H1 (cell line): Measurements from ENCODE around the gene NEDD4L. TPM values are rescaled to one million over a fixed set of nuclear protein-coding genes. Genes with fewer than 3 reads are reported as not detected.

ENCODE experiments used
- CTCF ChIA-PET: fragments of 300-600 bp; sonication (Branson Sonifier 250); formaldehyde crosslinking; loops from one replicate; lab custom pipeline; 2021; ENCODE audit not compliant: partially characterized antibody; lab: Charles Lee
- POLR2A ChIA-PET: fragments of 300-600 bp; sonication (Branson Sonifier 250); formaldehyde crosslinking; loops from one replicate; lab custom pipeline; 2021; ENCODE audit warnings: inconsistent platforms; ENCODE audit not compliant: partially characterized antibody; lab: Charles Lee
- DNase-seq, 2 experiments: peaks; one replicate each; pipeline versions ENCODE4 v3.0.0 to v3.0.0-alpha.2; 2010 to 2022; ENCODE audit warnings: low spot score in 2 of 2, low read depth in 1 of 2, mixed read lengths in 1 of 2
- FAIRE-seq: peaks from 2 replicates; lab custom pipeline; 2011; peaks lifted over from hg19 to GRCh38; lab: Jason Lieb, UNC
- H2AFZ ChIP-seq: 2 replicates; pipeline ENCODE4 v1.8.1; 2012; ENCODE audit warnings: low read length, inconsistent platforms
- H2AK5ac ChIP-seq: 2 replicates; pipeline ENCODE4 v1.6.1; 2013; ENCODE audit warnings: low read depth, low read length
- H2BK120ac ChIP-seq: replicated peaks from 2 replicates; pipeline ENCODE3; 2013; ENCODE audit warnings: low read depth, low read length, inconsistent platforms
- H2BK12ac ChIP-seq: 2 replicates; pipeline ENCODE4 v1.6.1; 2013; ENCODE audit warnings: low read depth, low read length
- H2BK15ac ChIP-seq: 2 replicates; pipeline ENCODE4 v1.6.1; 2013; ENCODE audit warnings: low read length
- H2BK20ac ChIP-seq: 2 replicates; pipeline ENCODE4 v1.6.1; 2013; ENCODE audit warnings: low read length
- H2BK5ac ChIP-seq: 2 replicates; pipeline ENCODE4 v1.6.1; 2013; ENCODE audit warnings: low read depth, low read length
- H3K14ac ChIP-seq: 2 replicates; pipeline ENCODE4 v1.6.1; 2013; ENCODE audit warnings: inconsistent platforms; ENCODE audit not compliant: insufficient read length
- H3K18ac ChIP-seq: 2 replicates; pipeline ENCODE4 v1.6.1; 2013; ENCODE audit warnings: low read length; ENCODE audit errors: extremely low read depth
- H3K23ac ChIP-seq: 2 replicates; pipeline ENCODE4 v1.6.1; 2013; ENCODE audit warnings: inconsistent platforms; ENCODE audit not compliant: insufficient read length
- H3K23me2 ChIP-seq: 2 replicates; pipeline ENCODE4 v1.6.1; 2013; ENCODE audit warnings: low read depth, low read length
- H3K27ac ChIP-seq: 2 replicates; pipeline ENCODE4 v1.6.1; 2011; ENCODE audit warnings: low read depth, low read length, inconsistent platforms
- H3K27me3 ChIP-seq, 4 experiments: replicated peaks in 1 of 4; 1 replicate in 1 of 4; 2 replicates in 3 of 4; pipeline versions ENCODE4 v1.6.1 to v1.8.1; 2011 to 2013; ENCODE audit warnings: low read length in 3 of 4, mild to moderate bottlenecking in 3 of 4, inconsistent platforms in 2 of 4, mixed read lengths in 2 of 4, moderate library complexity in 1 of 4; ENCODE audit not compliant: control insufficient read depth in 3 of 4, insufficient read depth in 3 of 4; ENCODE audit errors: extremely low read depth in 1 of 4
- H3K36me3 ChIP-seq, 4 experiments: 2 replicates each; pipeline versions ENCODE4 v1.6.1 to v1.8.1; 2011 to 2013; ENCODE audit warnings: mild to moderate bottlenecking in 4 of 4, low read length in 3 of 4, moderate library complexity in 2 of 4, control low read depth in 1 of 4, inconsistent platforms in 1 of 4; ENCODE audit not compliant: insufficient read depth in 4 of 4, control insufficient read depth in 2 of 4
- H3K4ac ChIP-seq: replicated peaks from 2 replicates; pipeline ENCODE3; 2013; ENCODE audit warnings: low read length, low read depth, mixed read lengths, inconsistent platforms; ENCODE audit not compliant: insufficient read length
- H3K4me1 ChIP-seq, 4 experiments: replicated peaks in 1 of 4; 1 replicate in 1 of 4; 2 replicates in 3 of 4; pipeline versions ENCODE4 v1.6.1 to v1.8.1; 2011 to 2013; ENCODE audit warnings: low read length in 3 of 4, inconsistent platforms in 2 of 4, mixed read lengths in 1 of 4; ENCODE audit not compliant: insufficient read depth in 4 of 4, control insufficient read depth in 3 of 4
- H3K4me2 ChIP-seq, 2 experiments: 2 replicates each; pipeline versions ENCODE4 v1.6.1 to v1.8.1; 2011 to 2013; ENCODE audit warnings: low read depth in 2 of 2, low read length in 2 of 2, control low read depth in 1 of 2, inconsistent platforms in 1 of 2, mild to moderate bottlenecking in 1 of 2; ENCODE audit not compliant: insufficient read depth in 1 of 2
- H3K4me3 ChIP-seq, 4 experiments: fragments of 200-600, 300-600 bp in 1 of 4; sonication (generic), shearing (Covaris generic), sonication (Bioruptor Twin) in 1 of 4; 2 replicates each; pipeline versions ENCODE4 v1.5.1 to v1.8.1; 2011 to 2016; ENCODE audit warnings: low read length in 4 of 4, low read depth in 3 of 4, control low read depth in 2 of 4, inconsistent platforms in 2 of 4, mild to moderate bottlenecking in 2 of 4, mixed read lengths in 1 of 4, moderate library complexity in 1 of 4; ENCODE audit not compliant: insufficient read depth in 2 of 4; ENCODE audit errors: extremely low read depth in 1 of 4
- H3K56ac ChIP-seq: replicated peaks from 2 replicates; pipeline ENCODE3; 2013; ENCODE audit warnings: low read depth, mild to moderate bottlenecking, mixed read lengths, low read length, inconsistent platforms; ENCODE audit not compliant: insufficient read length
- H3K79me1 ChIP-seq: 2 replicates; pipeline ENCODE4 v1.6.1; 2013; ENCODE audit warnings: low read depth, low read length, control low read depth
- H3K79me2 ChIP-seq, 2 experiments: 2 replicates each; pipeline versions ENCODE4 v1.6.1 to v1.8.1; 2012 to 2013; ENCODE audit warnings: low read length in 2 of 2, mild to moderate bottlenecking in 2 of 2, inconsistent platforms in 1 of 2; ENCODE audit not compliant: insufficient read depth in 2 of 2, control insufficient read depth in 1 of 2
- H3K9ac ChIP-seq, 4 experiments: replicated peaks in 1 of 4; 1 replicate in 1 of 4; 2 replicates in 3 of 4; pipeline versions ENCODE4 v1.6.1 to v1.8.1; 2011 to 2013; ENCODE audit warnings: low read depth in 3 of 4, low read length in 3 of 4, control low read depth in 2 of 4, mild to moderate bottlenecking in 2 of 4, moderate library complexity in 2 of 4, inconsistent platforms in 1 of 4; ENCODE audit errors: extremely low read depth in 1 of 4
- H3K9me3 ChIP-seq, 2 experiments: 2 replicates each; pipeline versions ENCODE4 v1.6.1 to v1.8.1; 2012 to 2013; ENCODE audit warnings: mild to moderate bottlenecking in 2 of 2, moderate library complexity in 2 of 2, control low read depth in 1 of 2, inconsistent platforms in 1 of 2, low read depth in 1 of 2, low read length in 1 of 2, mixed read lengths in 1 of 2; ENCODE audit not compliant: insufficient read depth in 2 of 2
- H4K20me1 ChIP-seq, 2 experiments: replicated peaks in 1 of 2; 2 replicates each; pipeline versions ENCODE3 to v1.8.1; 2011 to 2013; ENCODE audit warnings: inconsistent platforms in 2 of 2, low read length in 2 of 2, mild to moderate bottlenecking in 1 of 2; ENCODE audit not compliant: insufficient read depth in 2 of 2, control insufficient read depth in 1 of 2
- H4K5ac ChIP-seq: 2 replicates; pipeline ENCODE4 v1.6.1; 2013; ENCODE audit warnings: low read length, low read depth, mixed read lengths, inconsistent platforms; ENCODE audit not compliant: insufficient read length
- H4K8ac ChIP-seq: 2 replicates; pipeline ENCODE4 v1.8.0; 2013; ENCODE audit warnings: mild to moderate bottlenecking, moderate library complexity, low read length, inconsistent platforms; ENCODE audit not compliant: insufficient read depth; ENCODE audit errors: extremely low read depth
- H4K91ac ChIP-seq: replicated peaks from 2 replicates; pipeline ENCODE3; 2013; ENCODE audit warnings: low read length, mixed read lengths, inconsistent platforms; ENCODE audit not compliant: insufficient read length
- ATF3 ChIP-seq: IDR thresholded peaks from 2 replicates; pipeline ENCODE4 v1.6.1; 2011; ENCODE audit warnings: low read depth, mild to moderate bottlenecking, low read length; ENCODE audit not compliant: insufficient read depth
- BCL11A ChIP-seq, 2 experiments: IDR thresholded peaks; one replicate each; pipeline ENCODE4 v1.6.1; 2011; ENCODE audit warnings: low read depth in 2 of 2, low read length in 2 of 2, mild to moderate bottlenecking in 2 of 2
- CREB1 ChIP-seq: IDR thresholded peaks from 2 replicates; pipeline ENCODE4 v1.6.1; 2012; ENCODE audit warnings: inconsistent platforms
- HDAC2 ChIP-seq, 2 experiments: fragments of 300-600 bp in 1 of 2; sonication (generic) in 1 of 2; IDR thresholded peaks; 2 replicates each; pipeline ENCODE4 v1.6.1; 2011 to 2012; ENCODE audit warnings: low read depth in 2 of 2, low read length in 2 of 2, mild to moderate bottlenecking in 2 of 2, moderate library complexity in 2 of 2, borderline replicate concordance in 1 of 2, inconsistent platforms in 1 of 2
- HDAC6 ChIP-seq: IDR thresholded peaks from one replicate; pipeline ENCODE4 v1.7.1; 2012; ENCODE audit warnings: low read depth, mild to moderate bottlenecking, inconsistent platforms, low read length, moderate library complexity
- KDM5A ChIP-seq: fragments of 200-600 bp; IDR thresholded peaks from 2 replicates; pipeline ENCODE4 v1.7.1; 2012; ENCODE audit warnings: mild to moderate bottlenecking, low read length, inconsistent platforms, mixed read lengths
- RNF2 ChIP-seq: fragments of 200-900, 300-1000 bp; sonication (generic); IDR thresholded peaks from 2 replicates; pipeline ENCODE4 v1.7.1; 2016; ENCODE audit warnings: borderline replicate concordance, low read depth, mild to moderate bottlenecking, antibody characterized with exemption, low read length; ENCODE audit not compliant: poor library complexity, severe bottlenecking; ENCODE audit errors: missing control alignments
- SAP30 ChIP-seq: fragments of 300-600 bp; sonication (generic); IDR thresholded peaks from 2 replicates; pipeline ENCODE4 v1.7.1; 2012; ENCODE audit warnings: low read length, moderate library complexity, mild to moderate bottlenecking, inconsistent platforms; ENCODE audit not compliant: insufficient read depth, insufficient replicate concordance
- SIRT6 ChIP-seq: IDR thresholded peaks from one replicate; pipeline ENCODE4 v1.7.1; 2012; ENCODE audit warnings: low read length, inconsistent platforms
- SP4 ChIP-seq: IDR thresholded peaks from 2 replicates; pipeline ENCODE4 v1.6.1; 2012; ENCODE audit warnings: low read length, inconsistent platforms
- ZNF274 ChIP-seq: IDR thresholded peaks from 2 replicates; pipeline ENCODE4 v1.7.0; 2012; ENCODE audit warnings: low read length, borderline replicate concordance; ENCODE audit errors: extremely low read depth
- WGBS, 2 experiments: shearing (Covaris generic) in 1 of 2; methylation state at CpG; one replicate each; pipeline versions ENCODE4 v1.1.6 to v1.1.7; 2013 to 2015; ENCODE audit warnings: low lambda C conversion rate in 2 of 2, mixed read lengths in 2 of 2, inconsistent platforms in 1 of 2, low coverage in 1 of 2, missing lambda C conversion rate in 1 of 2; ENCODE audit not compliant: insufficient replicate concordance in 2 of 2, insufficient coverage in 1 of 2, insufficient read length in 1 of 2; ENCODE audit errors: extremely low coverage in 1 of 2, missing lambda C conversion rate in 1 of 2; 5-methylcytosine and 5-hydroxymethylcytosine counted together
- polyA plus RNA-seq, 7 experiments: library from polyadenylated mRNA; depleted of rRNA in 3 of 7; stranded (reverse) in 5 of 7; unstranded in 2 of 7; fragments of >200 nt in 5 of 7; fragments of 200-250 nt in 2 of 7; gene quantifications; 1 replicate in 5 of 7; 2 replicates in 1 of 7; 4 replicates in 1 of 7; pipeline versions ENCODE4 v1.2.1 to v1.2.3, GENCODE V29; 2011 to 2013; ENCODE audit warnings: missing spikeins in 2 of 7, mixed read lengths in 2 of 7
- total RNA-seq: library from RNA; stranded (reverse); fragmentation: NEBNext Ultra II Directional; extraction: Animal tissue kit (Norgen Biotek cat#: 25700); gene quantifications from 2 replicates; pipeline ENCODE4 v1.2.1, GENCODE V29; 2021

The NEDD4L gene
- total and polyA plus RNA-seq, 2 of the 8 experiments (the other 6 are each of a cell fraction or from before 2014, with no cell fraction given) = 37.3 to 69.8 TPM

- Histone ChIP-seq H3K79me1 (peaks cover 18% of the 10 kb centered on the region), H3K23ac (no peak overlapping the region), H2BK5ac (0 out of 2 replicates have a peak overlapping the region, but pooled peaks have one; percentile 11), H3K36me3 (no peaks in the 10 kb centered on the region), H3K9me3 (no peaks in the 10 kb centered on the region), H3K9ac (no peak overlapping the region), H4K91ac (no peak overlapping the region), H2AFZ (no peak overlapping the region), H3K4me2 (no peak overlapping the region), H3K14ac (no peak overlapping the region), H4K8ac (no peak overlapping the region), H3K4me1 (peaks cover 2 to 17% (median 11%) of the 10 kb centered on the region in 4 experiments; a peak in 5 of 7 replicates), H2BK15ac (no peak overlapping the region), H2BK120ac (no peak overlapping the region), H4K20me1 (peaks cover 0 to 7% of the 10 kb centered on the region in 2 experiments), H3K4ac (no peak overlapping the region), H3K27ac (no peak overlapping the region), H3K18ac (no peak overlapping the region), H3K4me3 (no peak overlapping the region), H3K27me3 (no peaks in the 10 kb centered on the region), H3K56ac (no peak overlapping the region), H3K79me2 (peaks cover 8 to 77% of the 10 kb centered on the region in 2 experiments; a peak in 3 of 4 replicates), H2BK20ac (no peak overlapping the region), H2AK5ac (no peak overlapping the region), H3K23me2 (no peaks in the 10 kb centered on the region), H4K5ac (no peak overlapping the region), H2BK12ac (no peak overlapping the region)
- 84% methylated on average over 8 of the region's 8 CpGs; no CpG with 5 or more reads in 1 of the 2 experiments for WGBS, 2 experiments
- CTCF ChIA-PET = interaction anchor here (0.9 to 2.0 kb wide), 4 partner anchors 20 to 101 kb away, joined by 3 to 6 read pairs (median 4); no protein-coding TSS in a partner anchor
- no peak for FAIRE-seq
- POLR2A ChIA-PET = no interaction called here
- DNase-seq = no peak
- TF ChIP-seq BCL11A (IDR thresholded peaks at IDR 0.05; ENCODE audit: low read depth in 2 of 2, low read length in 2 of 2) (no peak), ZNF274 (no peak), SIRT6 (no peak), CREB1 (no peak), HDAC6 (no peak), ATF3 (no peak), KDM5A (no peak), SAP30 (no peak), HDAC2 (IDR thresholded peaks at IDR 0.05; ENCODE audit: borderline replicate concordance in 1 of 2, low read depth in 2 of 2, low read length in 2 of 2) (no peak), SP4 (no peak), RNF2 (no peak)
Observed at GRCh38 chr18:58139459-58140386, 95.7 kb downstream of the NEDD4L start.
